Spleen (tissue), 7 donors: ENCODE results near the gene UBASH3A.
A peak's percentile ranks its signal among the peaks of the same experiment; 100 is the strongest.

Experiments
- POLR2AphosphoS5 ChIP-seq, 3 donors: sonication (generic); formaldehyde crosslinking; IDR thresholded peaks; one replicate each; pipeline ENCODE4 v1.5.1; 2017; ENCODE audit warnings: antibody characterized with exemption in 3 of 3
- TF ChIP-seq, protein P1 (sequence below), 11 experiments: fragments of 200-600 bp in 7 of 11; fragments of 450-650 bp in 4 of 11; sonication (generic) in 4 of 11; IDR thresholded peaks in 8 of 11; conservative IDR thresholded peaks in 3 of 11; 1 replicate in 7 of 11; 2 replicates in 4 of 11; pipeline versions ENCODE4 v1.4.0 to v1.8.0; 2016 to 2021; ENCODE audit warnings: antibody characterized with exemption in 11 of 11, inconsistent platforms in 4 of 11, mild to moderate bottlenecking in 1 of 11
- donor health status: DM: no; HTN: no; CAD: no; lungs with moderate emphysema.
- donor health status: DM: no; HTN: no; CAD: no.
- donor health status: DM: no; HTN: no; CAD: no.

GRCh38 chr21:42463861-42464515, 60.3 kb downstream of the UBASH3A start:
- TF ChIP-seq, protein P1, sequence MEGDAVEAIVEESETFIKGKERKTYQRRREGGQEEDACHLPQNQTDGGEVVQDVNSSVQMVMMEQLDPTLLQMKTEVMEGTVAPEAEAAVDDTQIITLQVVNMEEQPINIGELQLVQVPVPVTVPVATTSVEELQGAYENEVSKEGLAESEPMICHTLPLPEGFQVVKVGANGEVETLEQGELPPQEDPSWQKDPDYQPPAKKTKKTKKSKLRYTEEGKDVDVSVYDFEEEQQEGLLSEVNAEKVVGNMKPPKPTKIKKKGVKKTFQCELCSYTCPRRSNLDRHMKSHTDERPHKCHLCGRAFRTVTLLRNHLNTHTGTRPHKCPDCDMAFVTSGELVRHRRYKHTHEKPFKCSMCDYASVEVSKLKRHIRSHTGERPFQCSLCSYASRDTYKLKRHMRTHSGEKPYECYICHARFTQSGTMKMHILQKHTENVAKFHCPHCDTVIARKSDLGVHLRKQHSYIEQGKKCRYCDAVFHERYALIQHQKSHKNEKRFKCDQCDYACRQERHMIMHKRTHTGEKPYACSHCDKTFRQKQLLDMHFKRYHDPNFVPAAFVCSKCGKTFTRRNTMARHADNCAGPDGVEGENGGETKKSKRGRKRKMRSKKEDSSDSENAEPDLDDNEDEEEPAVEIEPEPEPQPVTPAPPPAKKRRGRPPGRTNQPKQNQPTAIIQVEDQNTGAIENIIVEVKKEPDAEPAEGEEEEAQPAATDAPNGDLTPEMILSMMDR (IDR thresholded peaks at IDR 0.05 in 8 of 11, conservative IDR thresholded peaks at IDR 0.05 in 3 of 11): no peak
- TF ChIP-seq POLR2AphosphoS5 (IDR thresholded peaks at IDR 0.05): peak; percentile 51 to 68 (median 61)
